ENCODE data around the gene EIF2B4.

Gene EIF2B4

GRCh38 chr2:27370816-27371620, 880 bp upstream of the EIF2B4 start:
- peaks cover 10 to 61% (median 47%) of the 10 kb centered on the region in 4 experiments for H3K36me3 ChIP-seq (ENCODE audit: control insufficient read depth in 4 of 4, insufficient read depth in 4 of 4, low read length in 3 of 4)
- ChIA-PET POLR2A (interaction anchor here (0.6 to 2.3 kb wide), 4 partner anchors 9 to 90 kb away, joined by 3 to 15 read pairs (median 5); partner anchors contain the start of genes GTF3C2, PPM1G and ZNF513), CTCF (interaction anchor here (1.2 to 2.9 kb wide), 5 partner anchors 9 to 67 kb away, joined by 3 to 11 read pairs (median 7); partner anchors contain the start of genes PPM1G and ZNF513)
- H3K4me1 ChIP-seq (ENCODE audit: control extremely low read depth in 1 of 4, control insufficient read depth in 4 of 4, insufficient read depth in 4 of 4, low read length in 3 of 4) = peaks cover 14 to 35% (median 28%) of the 10 kb centered on the region in 4 experiments
- H3K27ac ChIP-seq (ENCODE audit: insufficient read depth in 1 of 2, low read depth in 1 of 2, low read length in 2 of 2, poor library complexity in 1 of 2, severe bottlenecking in 2 of 2) = peak overlapping the region; percentile 90 to 94
- DNase-seq = peak; percentile 38 to 70 (median 62)
- under 1% methylated on average over 46 of the region's 46 CpGs for WGBS (ENCODE audit: insufficient coverage)
- no peaks in the 10 kb centered on the region for H3K9me3 ChIP-seq (ENCODE audit: control extremely low read depth in 1 of 5, control insufficient read depth in 4 of 5, insufficient read depth in 2 of 5, low read depth in 1 of 5, low read length in 4 of 5)
- H3K27me3 ChIP-seq (replicated peaks in 2 of 5; ENCODE audit: control insufficient read depth in 4 of 5, insufficient read depth in 5 of 5, low read length in 4 of 5) = no peaks in the 10 kb centered on the region
- peak overlapping the region; percentile 84 to 98 (median 96) for H3K4me3 ChIP-seq (ENCODE audit: control insufficient read depth in 1 of 7, extremely low read depth in 1 of 7, insufficient read depth in 4 of 7, low read depth in 2 of 7, low read length in 6 of 7)

- no peaks in the 10 kb centered on the region for H3K9me3 ChIP-seq (ENCODE audit: control extremely low read depth in 1 of 5, control insufficient read depth in 4 of 5, insufficient read depth in 2 of 5, low read depth in 1 of 5, low read length in 4 of 5)
- 2% methylated on average over 18 of the region's 18 CpGs for WGBS (ENCODE audit: insufficient coverage)
- ChIA-PET CTCF (interaction anchor here (0.8 to 2.9 kb wide), 10 partner anchors 9 to 62 kb away, joined by 3 to 11 read pairs (median 5); partner anchors contain the start of genes GTF3C2, MPV17 and PPM1G), POLR2A (interaction anchor here (0.7 to 1.3 kb wide), 4 partner anchors 13 to 60 kb away, joined by 3 to 10 read pairs (median 4); partner anchors contain the start of genes GTF3C2 and PPM1G)
- peak overlapping the region; percentile 73 to 84 for H3K27ac ChIP-seq (ENCODE audit: insufficient read depth in 1 of 2, low read depth in 1 of 2, low read length in 2 of 2, poor library complexity in 1 of 2, severe bottlenecking in 2 of 2)
- H3K4me3 ChIP-seq (ENCODE audit: control insufficient read depth in 1 of 7, extremely low read depth in 1 of 7, insufficient read depth in 4 of 7, low read depth in 2 of 7, low read length in 6 of 7) = peak overlapping the region; percentile 84 to 98 (median 96)
- peaks cover 14 to 35% (median 28%) of the 10 kb centered on the region in 4 experiments for H3K4me1 ChIP-seq (ENCODE audit: control extremely low read depth in 1 of 4, control insufficient read depth in 4 of 4, insufficient read depth in 4 of 4, low read length in 3 of 4)
- no peak for DNase-seq
- peaks cover 10 to 55% (median 43%) of the 10 kb centered on the region in 4 experiments for H3K36me3 ChIP-seq (ENCODE audit: control insufficient read depth in 4 of 4, insufficient read depth in 4 of 4, low read length in 3 of 4)
- H3K27me3 ChIP-seq (replicated peaks in 2 of 5; ENCODE audit: control insufficient read depth in 4 of 5, insufficient read depth in 5 of 5, low read length in 4 of 5) = no peaks in the 10 kb centered on the region
These were observed 590 bp downstream of the EIF2B4 start for GRCh38 chr2:27369471-27370025.

DNA sequence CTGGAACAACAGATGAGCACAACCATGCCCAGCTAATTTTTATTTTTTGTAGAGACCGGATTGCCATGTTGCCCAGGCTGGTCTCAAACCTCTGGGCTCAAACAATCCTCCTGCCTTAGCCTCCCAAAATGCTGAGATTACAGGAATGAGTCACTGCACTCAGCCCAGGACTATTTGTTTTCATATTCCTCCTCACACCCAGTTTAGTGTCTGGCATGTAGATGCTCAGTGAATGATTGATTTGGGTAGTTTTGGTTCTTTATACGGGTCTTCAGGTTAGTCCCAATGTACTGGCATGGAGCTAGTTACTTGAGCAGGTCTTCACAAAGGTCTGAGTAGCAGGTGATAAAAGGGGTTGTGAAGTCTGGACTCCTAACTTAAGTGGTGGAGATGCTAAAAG, 6.2 kb downstream of the EIF2B4 start:
- WGBS (ENCODE audit: insufficient coverage) = 100% methylated on average over 2 of the region's 2 CpGs
- no peak for DNase-seq
- CTCF ChIA-PET = interaction anchor here (1.0 to 2.1 kb wide), 2 partner anchors 21 to 66 kb away, joined by 3 to 4 read pairs; no protein-coding TSS in a partner anchor
- Histone ChIP-seq H3K9me3 (ENCODE audit: control extremely low read depth in 1 of 5, control insufficient read depth in 4 of 5, insufficient read depth in 2 of 5, low read depth in 1 of 5, low read length in 4 of 5) (no peaks in the 10 kb centered on the region), H3K27me3 (replicated peaks in 2 of 5; ENCODE audit: control insufficient read depth in 4 of 5, insufficient read depth in 5 of 5, low read length in 4 of 5) (no peaks in the 10 kb centered on the region), H3K4me1 (ENCODE audit: control extremely low read depth in 1 of 4, control insufficient read depth in 4 of 4, insufficient read depth in 4 of 4, low read length in 3 of 4) (peaks cover 0 to 6% (median 4%) of the 10 kb centered on the region in 4 experiments), H3K27ac (ENCODE audit: insufficient read depth in 1 of 2, low read depth in 1 of 2, low read length in 2 of 2, poor library complexity in 1 of 2, severe bottlenecking in 2 of 2) (no peak overlapping the region), H3K4me3 (ENCODE audit: control insufficient read depth in 1 of 7, extremely low read depth in 1 of 7, insufficient read depth in 4 of 7, low read depth in 2 of 7, low read length in 6 of 7) (no peak overlapping the region), H3K36me3 (ENCODE audit: control insufficient read depth in 4 of 4, insufficient read depth in 4 of 4, low read length in 3 of 4) (peaks cover 6 to 47% (median 39%) of the 10 kb centered on the region in 4 experiments)
- POLR2A ChIA-PET = no interaction called here

GRCh38 chr2:27362678-27363420, 7.3 kb downstream of the EIF2B4 start:
- ChIA-PET POLR2A (interaction anchor here (0.7 kb wide), 1 partner anchor 276 kb away, joined by 3 read pairs; the partner anchor contains the start of gene KHK), CTCF (interaction anchor here (1.3 to 2.1 kb wide), 2 partner anchors 12 to 67 kb away, joined by 4 to 7 read pairs; no protein-coding TSS in a partner anchor)
- 100% methylated on average over 3 of the region's 4 CpGs for WGBS (ENCODE audit: insufficient coverage)
- peaks cover 2 to 8% (median 6%) of the 10 kb centered on the region in 4 experiments for H3K4me1 ChIP-seq (ENCODE audit: control extremely low read depth in 1 of 4, control insufficient read depth in 4 of 4, insufficient read depth in 4 of 4, low read length in 3 of 4)
- no peak overlapping the region for H3K4me3 ChIP-seq (ENCODE audit: control insufficient read depth in 1 of 7, extremely low read depth in 1 of 7, insufficient read depth in 4 of 7, low read depth in 2 of 7, low read length in 6 of 7)
- no peak overlapping the region for H3K27ac ChIP-seq (ENCODE audit: insufficient read depth in 1 of 2, low read depth in 1 of 2, low read length in 2 of 2, poor library complexity in 1 of 2, severe bottlenecking in 2 of 2)
- H3K9me3 ChIP-seq (ENCODE audit: control extremely low read depth in 1 of 5, control insufficient read depth in 4 of 5, insufficient read depth in 2 of 5, low read depth in 1 of 5, low read length in 4 of 5) = no peaks in the 10 kb centered on the region
- peaks cover 3 to 38% (median 32%) of the 10 kb centered on the region in 4 experiments for H3K36me3 ChIP-seq (ENCODE audit: control insufficient read depth in 4 of 4, insufficient read depth in 4 of 4, low read length in 3 of 4)
- DNase-seq = no peak
- H3K27me3 ChIP-seq (replicated peaks in 2 of 5; ENCODE audit: control insufficient read depth in 4 of 5, insufficient read depth in 5 of 5, low read length in 4 of 5) = no peaks in the 10 kb centered on the region

DNA sequence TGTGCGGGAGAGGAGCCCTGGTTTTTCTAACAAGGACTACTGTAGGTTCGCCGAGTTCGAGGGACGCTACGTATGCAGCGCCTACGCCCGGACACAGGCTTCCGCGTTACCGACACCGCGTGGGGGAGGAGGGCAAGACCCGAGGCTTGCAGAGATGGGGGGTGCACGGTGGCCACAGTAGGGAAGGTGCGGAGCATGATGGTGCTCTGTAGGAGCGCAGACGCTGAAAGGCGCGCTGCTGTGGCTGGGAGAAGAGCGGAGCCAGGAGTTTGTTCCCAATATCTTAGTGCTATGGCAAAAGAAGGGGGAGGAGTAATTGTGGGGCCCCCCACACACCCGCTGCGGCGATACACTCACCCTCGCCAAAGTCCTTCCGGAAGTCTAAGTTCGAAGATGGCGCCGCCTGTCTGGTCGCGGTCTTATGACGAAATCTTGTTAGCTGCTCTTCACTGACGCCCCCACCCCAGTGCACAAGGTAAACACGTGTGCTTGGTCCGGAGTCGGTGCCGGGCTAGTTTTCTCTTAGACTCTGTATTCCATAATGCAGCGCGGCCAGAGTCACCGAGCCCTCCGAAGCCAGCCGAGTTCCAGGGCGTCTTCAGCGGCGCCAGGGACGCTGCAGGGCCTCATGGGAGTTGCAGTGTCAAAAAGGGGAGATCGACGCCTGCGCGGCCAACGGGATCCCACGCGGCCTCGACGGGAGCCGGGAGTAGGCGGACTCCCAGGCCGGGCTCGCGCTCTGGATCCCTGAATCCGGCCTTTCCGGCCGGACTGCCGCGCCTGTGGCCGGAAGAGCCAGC, 13.6 kb downstream of the EIF2B4 start, which contains the start of gene GTF3C2:
TSS of gene GTF3C2 (minus strand) at position 383 of the 800 bp plus-strand sequence. CDS start 13,210 bp downstream, outside the sequence.
- WGBS (ENCODE audit: insufficient coverage) = 0% methylated on average over 63 of the region's 67 CpGs
- no peaks in the 10 kb centered on the region for H3K9me3 ChIP-seq (ENCODE audit: control extremely low read depth in 1 of 5, control insufficient read depth in 4 of 5, insufficient read depth in 2 of 5, low read depth in 1 of 5, low read length in 4 of 5)
- H3K36me3 ChIP-seq (ENCODE audit: control insufficient read depth in 4 of 4, insufficient read depth in 4 of 4, low read length in 3 of 4) = peaks cover 0 to 3% (median under 1%) of the 10 kb centered on the region in 4 experiments
- peak within 1 kb of the TSS; percentile 85 to 96 for H3K27ac ChIP-seq (ENCODE audit: insufficient read depth in 1 of 2, low read depth in 1 of 2, low read length in 2 of 2, poor library complexity in 1 of 2, severe bottlenecking in 2 of 2)
- peak; percentile 99 to 100 (median 99) for DNase-seq
- no peaks in the 10 kb centered on the region for H3K27me3 ChIP-seq (replicated peaks in 2 of 5; ENCODE audit: control insufficient read depth in 4 of 5, insufficient read depth in 5 of 5, low read length in 4 of 5)
- POLR2A ChIA-PET = interaction anchor here (0.6 to 1.7 kb wide), 5 partner anchors 11 to 53 kb away, joined by 3 to 10 read pairs (median 7); partner anchors contain the start of gene PPM1G
- CTCF ChIA-PET = interaction anchor here (0.6 to 1.7 kb wide), 7 partner anchors 11 to 51 kb away, joined by 3 to 5 read pairs (median 3); no protein-coding TSS in a partner anchor
- H3K4me1 ChIP-seq (ENCODE audit: control extremely low read depth in 1 of 4, control insufficient read depth in 4 of 4, insufficient read depth in 4 of 4, low read length in 3 of 4) = peaks cover 12 to 34% (median 26%) of the 10 kb centered on the region in 4 experiments
- peak within 1 kb of the TSS; percentile 79 to 99 (median 91) for H3K4me3 ChIP-seq (ENCODE audit: control insufficient read depth in 1 of 7, extremely low read depth in 1 of 7, insufficient read depth in 4 of 7, low read depth in 2 of 7, low read length in 6 of 7)

- ChIA-PET POLR2A (interaction anchor here (1.3 to 1.7 kb wide), 3 partner anchors 13 to 53 kb away, joined by 7 to 10 read pairs (median 7); partner anchors contain the start of gene PPM1G), CTCF (interaction anchor here (0.7 to 1.7 kb wide), 5 partner anchors 12 to 51 kb away, joined by 3 to 5 read pairs (median 3); no protein-coding TSS in a partner anchor)
- H3K27me3 ChIP-seq (replicated peaks in 2 of 5; ENCODE audit: control insufficient read depth in 4 of 5, insufficient read depth in 5 of 5, low read length in 4 of 5) = no peaks in the 10 kb centered on the region
- peaks cover 0 to 3% (median 1%) of the 10 kb centered on the region in 4 experiments for H3K36me3 ChIP-seq (ENCODE audit: control insufficient read depth in 4 of 4, insufficient read depth in 4 of 4, low read length in 3 of 4)
- 0% methylated on average over 8 of the region's 12 CpGs for WGBS (ENCODE audit: insufficient coverage)
- peaks cover 12 to 34% (median 26%) of the 10 kb centered on the region in 4 experiments for H3K4me1 ChIP-seq (ENCODE audit: control extremely low read depth in 1 of 4, control insufficient read depth in 4 of 4, insufficient read depth in 4 of 4, low read length in 3 of 4)
- DNase-seq = no peak
- H3K27ac ChIP-seq (ENCODE audit: insufficient read depth in 1 of 2, low read depth in 1 of 2, low read length in 2 of 2, poor library complexity in 1 of 2, severe bottlenecking in 2 of 2) = peak overlapping the region; percentile 85 to 96
- H3K9me3 ChIP-seq (ENCODE audit: control extremely low read depth in 1 of 5, control insufficient read depth in 4 of 5, insufficient read depth in 2 of 5, low read depth in 1 of 5, low read length in 4 of 5) = no peaks in the 10 kb centered on the region
- peak overlapping the region; percentile 79 to 99 (median 91) for H3K4me3 ChIP-seq (ENCODE audit: control insufficient read depth in 1 of 7, extremely low read depth in 1 of 7, insufficient read depth in 4 of 7, low read depth in 2 of 7, low read length in 6 of 7)
These were observed 14.1 kb downstream of the EIF2B4 start for GRCh38 chr2:27356056-27356381.

Measured in common myeloid progenitor, CD34-positive (primary cell).